GM23338 (cell line): Measurements from ENCODE around the gene ZMYND19. TPM values are rescaled to one million over a fixed set of nuclear protein-coding genes. Genes with fewer than 3 reads are reported as not detected.

Source experiments
- ATAC-seq: fragments of 200-7000 bp; cut with Tn5 transposase; 3 replicates; pipeline ENCODE4 v1.9.1; 2020
- DNase-seq: peaks from one replicate; pipeline ENCODE4 v3.0.0-alpha.2; 2015; ENCODE audit warnings: low spot score
- H2AFZ ChIP-seq: fragments of 200-600 bp; sonication (generic); 2 replicates; pipeline ENCODE4 v1.8.0; 2016; ENCODE audit warnings: antibody characterized with exemption, mild to moderate bottlenecking, moderate library complexity
- H3F3A ChIP-seq: fragments of 200-600 bp; sonication (generic); replicated peaks from 2 replicates; pipeline ENCODE4 v1.8.0; 2017; ENCODE audit warnings: antibody characterized with exemption, mixed run types, low read depth
- H3K27ac ChIP-seq: fragments of 200-600 bp; sonication (generic); 2 replicates; pipeline ENCODE4 v1.6.1; 2016; ENCODE audit warnings: low read depth
- H3K27me3 ChIP-seq: fragments of 200-600 bp; sonication (generic); 2 replicates; pipeline ENCODE4 v1.8.0; 2016; ENCODE audit warnings: mild to moderate bottlenecking, mixed run types, moderate library complexity; ENCODE audit not compliant: insufficient read depth
- H3K36me3 ChIP-seq: fragments of 200-600 bp; sonication (generic); 2 replicates; pipeline ENCODE4 v1.8.0; 2016; ENCODE audit warnings: mild to moderate bottlenecking; ENCODE audit not compliant: insufficient read depth
- H3K4me1 ChIP-seq: fragments of 200-600 bp; sonication (generic); 2 replicates; pipeline ENCODE4 v1.8.0; 2016; ENCODE audit warnings: mild to moderate bottlenecking, moderate library complexity; ENCODE audit not compliant: insufficient read depth
- H3K4me2 ChIP-seq: fragments of 200-600 bp; sonication (generic); 2 replicates; pipeline ENCODE4 v1.7.1; 2017; ENCODE audit warnings: mixed run types
- H3K4me3 ChIP-seq: fragments of 200-600 bp; sonication (generic); 2 replicates; pipeline ENCODE4 v1.6.1; 2016; ENCODE audit warnings: mixed run types
- H3K79me2 ChIP-seq: fragments of 200-600 bp; sonication (generic); replicated peaks from 2 replicates; pipeline ENCODE4 v1.8.0; 2017; ENCODE audit warnings: mild to moderate bottlenecking; ENCODE audit not compliant: insufficient read depth
- H3K9me2 ChIP-seq: fragments of 200-600 bp; sonication (generic); 2 replicates; pipeline ENCODE4 v1.8.0; 2017; ENCODE audit not compliant: insufficient read depth
- H4K20me1 ChIP-seq: fragments of 200-600 bp; sonication (generic); replicated peaks from 2 replicates; pipeline ENCODE4 v1.8.0; 2017; ENCODE audit warnings: mild to moderate bottlenecking; ENCODE audit not compliant: insufficient read depth
- H3K27ac Mint-ChIP-seq: 2 replicates; pipeline ENCODE4 v1.8.0; 2020; ENCODE audit warnings: inconsistent platforms, mild to moderate bottlenecking, moderate library complexity, mixed read lengths
- H3K27me3 Mint-ChIP-seq: 3 replicates; pipeline ENCODE4 v1.8.0; 2022; ENCODE audit warnings: low read depth, mild to moderate bottlenecking, moderate library complexity, mixed read lengths, inconsistent platforms; ENCODE audit not compliant: insufficient read depth, poor library complexity
- H3K36me3 Mint-ChIP-seq: 3 replicates; pipeline ENCODE4 v1.8.0; 2021; ENCODE audit warnings: low read depth, mild to moderate bottlenecking, inconsistent platforms, moderate library complexity, mixed read lengths
- H3K4me1 Mint-ChIP-seq: 3 replicates; pipeline ENCODE4 v1.8.0; 2020; ENCODE audit warnings: mild to moderate bottlenecking, inconsistent platforms, mixed read lengths
- H3K4me3 Mint-ChIP-seq: 3 replicates; pipeline ENCODE4 v1.8.0; 2021; ENCODE audit warnings: moderate library complexity, mild to moderate bottlenecking, inconsistent platforms, mixed read lengths
- H3K9me3 Mint-ChIP-seq: 3 replicates; pipeline ENCODE4 v1.8.0; 2020; ENCODE audit warnings: moderate library complexity, mild to moderate bottlenecking, inconsistent platforms, mixed read lengths
- EZH2phosphoT487 ChIP-seq: fragments of 200-600 bp; sonication (generic); IDR thresholded peaks from one replicate; pipeline ENCODE4 v1.8.1; 2018; ENCODE audit warnings: antibody characterized with exemption; ENCODE audit not compliant: unreplicated experiment
- JUNB ChIP-seq: IDR thresholded peaks from one replicate; pipeline ENCODE4 v1.6.1; 2016; ENCODE audit warnings: antibody characterized with exemption; ENCODE audit not compliant: unreplicated experiment
- NANOG ChIP-seq: IDR thresholded peaks from 2 replicates; pipeline ENCODE4 v1.6.1; 2016; ENCODE audit warnings: antibody characterized with exemption, borderline replicate concordance
- POLR2AphosphoS5 ChIP-seq: IDR thresholded peaks from 2 replicates; pipeline ENCODE4 v1.6.1; 2016; ENCODE audit warnings: antibody characterized with exemption, low read depth
- STAT1 ChIP-seq: IDR thresholded peaks from one replicate; pipeline ENCODE4 v1.6.1; 2016; ENCODE audit warnings: antibody characterized with exemption; ENCODE audit not compliant: unreplicated experiment
- ZNF114 ChIP-seq: fragments of 250-450 bp; sonication (Bioruptor Pico); IDR thresholded peaks from 2 replicates; pipeline ENCODE4 v1.5.0; 2020; ENCODE audit warnings: mild to moderate bottlenecking, moderate library complexity
- ZNF331 ChIP-seq: fragments of 250-450 bp; sonication (Bioruptor Pico); IDR thresholded peaks from 2 replicates; pipeline ENCODE4 v1.5.0; 2020; ENCODE audit warnings: low read depth, mild to moderate bottlenecking, moderate library complexity
- ZNF462 ChIP-seq: fragments of 250-450 bp; sonication (Bioruptor Pico); IDR thresholded peaks from 2 replicates; pipeline ENCODE4 v1.5.0; 2020; ENCODE audit warnings: mild to moderate bottlenecking, moderate library complexity
- polyA plus RNA-seq: library from polyadenylated mRNA; unstranded; fragments of >200 nt; fragmentation: Nextera tagmentation; extraction: Ambion mirVana; gene quantifications from 2 replicates; pipeline ENCODE4 v1.2.1, GENCODE V29; 2016
- total RNA-seq: library from RNA; depleted of rRNA; stranded (reverse); fragments of >200 nt; shearing (Covaris generic); gene quantifications from 2 replicates; pipeline ENCODE4 v1.2.3, GENCODE V29; 2014
- TF ChIP-seq, protein P1 (sequence below), 2 experiments: fragments of 200-600 bp in 1 of 2; sonication (generic) in 1 of 2; conservative IDR thresholded peaks; 2 replicates each; pipeline versions ENCODE4 v1.5.1 to v1.6.1; 2016 to 2017; ENCODE audit warnings: antibody characterized with exemption in 2 of 2, low read depth in 2 of 2, mild to moderate bottlenecking in 2 of 2, moderate library complexity in 1 of 2
- TF ChIP-seq, protein P2 (sequence below): IDR thresholded peaks from one replicate; pipeline ENCODE4 v1.6.1; 2018; ENCODE audit warnings: antibody characterized with exemption; ENCODE audit not compliant: unreplicated experiment

The ZMYND19 gene
- total and polyA plus RNA-seq, 2 experiments from 2014 or later: 25.8 to 58.5 TPM

DNA sequence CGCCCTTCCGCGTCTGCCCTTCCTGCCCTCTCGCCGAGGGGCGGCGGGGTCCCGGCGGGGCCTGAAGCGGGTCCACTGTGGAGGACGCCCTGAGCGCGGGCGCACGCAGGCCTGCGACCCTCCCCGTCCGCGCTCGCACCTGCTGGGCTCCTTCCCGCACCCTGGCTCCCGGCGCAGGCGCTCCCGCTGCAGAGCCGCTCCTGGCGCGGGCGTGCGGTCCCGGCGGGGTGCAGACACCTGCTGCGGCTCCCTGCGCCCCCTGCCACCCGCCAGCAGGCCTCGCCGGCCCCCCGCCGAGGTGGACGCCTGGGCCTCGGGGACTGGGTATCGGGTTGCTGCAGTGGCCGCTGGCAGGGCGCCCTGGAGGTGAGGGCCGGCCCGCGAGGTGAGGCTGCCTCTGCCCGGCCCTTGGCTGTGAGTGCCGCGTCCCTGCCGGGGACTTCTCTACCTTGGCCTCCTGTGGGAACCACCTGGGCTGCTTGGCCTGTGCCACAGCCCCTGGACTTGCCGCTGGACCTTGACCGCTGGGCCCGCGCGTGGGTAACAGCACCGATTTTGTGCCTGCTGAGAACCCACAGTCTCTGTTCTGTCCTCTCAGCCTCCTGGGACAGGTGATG, 15.8 kb upstream of the ZMYND19 start:
- Histone ChIP-seq H3K27ac (no peak overlapping the region), H3K4me2 (peak overlapping the region; percentile 84), H3K9me2 (no peaks in the 10 kb centered on the region), H2AFZ (no peak overlapping the region), H3K4me3 (peak overlapping the region; percentile 69), H3K27me3 (peaks cover 6% of the 10 kb centered on the region), H3K79me2 (peaks cover 7% of the 10 kb centered on the region; the same call in 1 of the 2 replicates), H3F3A (0 out of 2 replicates have a peak, but pooled peaks cover 11% of the 10 kb centered on the region), H4K20me1 (peaks cover 5% of the 10 kb centered on the region; the same call in 1 of the 2 replicates), H3K36me3 (no peaks in the 10 kb centered on the region), H3K4me1 (peaks cover 6% of the 10 kb centered on the region; the same call in 1 of the 2 replicates)
- Mint-ChIP-seq H3K27me3 (peaks cover 18% of the 10 kb centered on the region), H3K9me3 (no peaks in the 10 kb centered on the region), H3K27ac (no peak overlapping the region), H3K4me1 (peaks cover 18% of the 10 kb centered on the region), H3K4me3 (peak overlapping the region; percentile 74), H3K36me3 (no peaks in the 10 kb centered on the region; the same call in 2 of the 3 replicates)
- TF ChIP-seq, protein P1, sequence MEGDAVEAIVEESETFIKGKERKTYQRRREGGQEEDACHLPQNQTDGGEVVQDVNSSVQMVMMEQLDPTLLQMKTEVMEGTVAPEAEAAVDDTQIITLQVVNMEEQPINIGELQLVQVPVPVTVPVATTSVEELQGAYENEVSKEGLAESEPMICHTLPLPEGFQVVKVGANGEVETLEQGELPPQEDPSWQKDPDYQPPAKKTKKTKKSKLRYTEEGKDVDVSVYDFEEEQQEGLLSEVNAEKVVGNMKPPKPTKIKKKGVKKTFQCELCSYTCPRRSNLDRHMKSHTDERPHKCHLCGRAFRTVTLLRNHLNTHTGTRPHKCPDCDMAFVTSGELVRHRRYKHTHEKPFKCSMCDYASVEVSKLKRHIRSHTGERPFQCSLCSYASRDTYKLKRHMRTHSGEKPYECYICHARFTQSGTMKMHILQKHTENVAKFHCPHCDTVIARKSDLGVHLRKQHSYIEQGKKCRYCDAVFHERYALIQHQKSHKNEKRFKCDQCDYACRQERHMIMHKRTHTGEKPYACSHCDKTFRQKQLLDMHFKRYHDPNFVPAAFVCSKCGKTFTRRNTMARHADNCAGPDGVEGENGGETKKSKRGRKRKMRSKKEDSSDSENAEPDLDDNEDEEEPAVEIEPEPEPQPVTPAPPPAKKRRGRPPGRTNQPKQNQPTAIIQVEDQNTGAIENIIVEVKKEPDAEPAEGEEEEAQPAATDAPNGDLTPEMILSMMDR (conservative IDR thresholded peaks at IDR 0.05; ENCODE audit: low read depth in 2 of 2): no peak
- TF ChIP-seq, protein P2, sequence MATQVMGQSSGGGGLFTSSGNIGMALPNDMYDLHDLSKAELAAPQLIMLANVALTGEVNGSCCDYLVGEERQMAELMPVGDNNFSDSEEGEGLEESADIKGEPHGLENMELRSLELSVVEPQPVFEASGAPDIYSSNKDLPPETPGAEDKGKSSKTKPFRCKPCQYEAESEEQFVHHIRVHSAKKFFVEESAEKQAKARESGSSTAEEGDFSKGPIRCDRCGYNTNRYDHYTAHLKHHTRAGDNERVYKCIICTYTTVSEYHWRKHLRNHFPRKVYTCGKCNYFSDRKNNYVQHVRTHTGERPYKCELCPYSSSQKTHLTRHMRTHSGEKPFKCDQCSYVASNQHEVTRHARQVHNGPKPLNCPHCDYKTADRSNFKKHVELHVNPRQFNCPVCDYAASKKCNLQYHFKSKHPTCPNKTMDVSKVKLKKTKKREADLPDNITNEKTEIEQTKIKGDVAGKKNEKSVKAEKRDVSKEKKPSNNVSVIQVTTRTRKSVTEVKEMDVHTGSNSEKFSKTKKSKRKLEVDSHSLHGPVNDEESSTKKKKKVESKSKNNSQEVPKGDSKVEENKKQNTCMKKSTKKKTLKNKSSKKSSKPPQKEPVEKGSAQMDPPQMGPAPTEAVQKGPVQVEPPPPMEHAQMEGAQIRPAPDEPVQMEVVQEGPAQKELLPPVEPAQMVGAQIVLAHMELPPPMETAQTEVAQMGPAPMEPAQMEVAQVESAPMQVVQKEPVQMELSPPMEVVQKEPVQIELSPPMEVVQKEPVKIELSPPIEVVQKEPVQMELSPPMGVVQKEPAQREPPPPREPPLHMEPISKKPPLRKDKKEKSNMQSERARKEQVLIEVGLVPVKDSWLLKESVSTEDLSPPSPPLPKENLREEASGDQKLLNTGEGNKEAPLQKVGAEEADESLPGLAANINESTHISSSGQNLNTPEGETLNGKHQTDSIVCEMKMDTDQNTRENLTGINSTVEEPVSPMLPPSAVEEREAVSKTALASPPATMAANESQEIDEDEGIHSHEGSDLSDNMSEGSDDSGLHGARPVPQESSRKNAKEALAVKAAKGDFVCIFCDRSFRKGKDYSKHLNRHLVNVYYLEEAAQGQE: no peak
- TF ChIP-seq ZNF114 (CRISPR knock-in tag) (no peak), JUNB (no peak), NANOG (no peak), POLR2AphosphoS5 (no peak; the same call in 1 of the 2 replicates), STAT1 (no peak), ZNF331 (no peak), ZNF462 (CRISPR knock-in tag) (no peak), EZH2phosphoT487 (no peak)
- ATAC-seq (peak; percentile 20), DNase-seq (peak; percentile 50)
